ENCODE data around the gene SVBP. TPM values are rescaled to one million over a fixed set of nuclear protein-coding genes. Genes with fewer than 3 reads are reported as not detected.

The SVBP gene
- total RNA-seq, 2 experiments from 2014 or later, result 18.9 to 23.1 TPM

- Histone ChIP-seq H2AFZ (ENCODE audit: low read length) (no peak overlapping the region), H3K36me3 (ENCODE audit: insufficient read depth, low read length) (peaks cover 5% of the 10 kb centered on the region), H3K9me2 (ENCODE audit: insufficient read depth, low read length) (no peaks in the 10 kb centered on the region), H4K20me1 (ENCODE audit: insufficient read depth, low read length) (no peaks in the 10 kb centered on the region), H3K4me2 (ENCODE audit: low read length) (no peak overlapping the region), H3K4me1 (ENCODE audit: insufficient read depth, low read length, poor library complexity, severe bottlenecking) (no peaks in the 10 kb centered on the region), H3K4me3 (ENCODE audit: low read depth, low read length, poor library complexity, severe bottlenecking) (no peak overlapping the region), H3K9me3 (ENCODE audit: low read length) (no peaks in the 10 kb centered on the region), H3K27ac (ENCODE audit: low read depth, low read length, poor library complexity, severe bottlenecking) (no peak overlapping the region), H3K79me2 (ENCODE audit: insufficient read depth, low read depth, low read length) (no peaks in the 10 kb centered on the region)
- intact Hi-C loops (cut with micrococcal nuclease; ENCODE audit: unreplicated experiment), result no loop called here
- TF ChIP-seq EZH2phosphoT487 (IDR thresholded peaks at IDR 0.05; ENCODE audit: borderline replicate concordance, low read depth, low read length) (no peak), CTCF (conservative IDR thresholded peaks at IDR 0.05; ENCODE audit: low read length) (no peak)
- BruUV-seq (replicated peaks), result no TSS peak
- no peak for DNase-seq (ENCODE audit: low spot score)
- ChIA-PET POLR2A (interaction anchor here (0.7 to 3.6 kb wide), 4 partner anchors 8 to 40 kb away, joined by 5 to 18 read pairs (median 10); partner anchors contain the start of genes ERMAP, SVBP and ZNF691), CTCF (ENCODE audit: unreplicated experiment) (no interaction called here)
Observed at GRCh38 chr1:42806593-42806992, 10.6 kb downstream of the SVBP start.

- CTCF ChIA-PET (ENCODE audit: unreplicated experiment), result no interaction called here
- no peak overlapping the region for H3K27ac ChIP-seq (ENCODE audit: low read depth, low read length, poor library complexity, severe bottlenecking)
- no peak overlapping the region for H2AFZ ChIP-seq (ENCODE audit: low read length)
- H4K20me1 ChIP-seq (ENCODE audit: insufficient read depth, low read length), result no peaks in the 10 kb centered on the region
- intact Hi-C loops (cut with micrococcal nuclease; ENCODE audit: unreplicated experiment), result no loop called here
- POLR2A ChIA-PET, result interaction anchor here (0.7 to 3.6 kb wide), 3 partner anchors 8 to 16 kb away, joined by 5 to 18 read pairs (median 12); partner anchors contain the start of genes ERMAP and SVBP
- H3K9me3 ChIP-seq (ENCODE audit: low read length), result no peaks in the 10 kb centered on the region
- no peaks in the 10 kb centered on the region for H3K79me2 ChIP-seq (ENCODE audit: insufficient read depth, low read depth, low read length)
- H3K4me1 ChIP-seq (ENCODE audit: insufficient read depth, low read length, poor library complexity, severe bottlenecking), result no peaks in the 10 kb centered on the region
- no peak overlapping the region for H3K4me3 ChIP-seq (ENCODE audit: low read depth, low read length, poor library complexity, severe bottlenecking)
- no peak for TF ChIP-seq CTCF (conservative IDR thresholded peaks at IDR 0.05; ENCODE audit: low read length)
- TF ChIP-seq EZH2phosphoT487 (IDR thresholded peaks at IDR 0.05; ENCODE audit: borderline replicate concordance, low read depth, low read length), result no peak
- H3K4me2 ChIP-seq (ENCODE audit: low read length), result no peak overlapping the region
- no peaks in the 10 kb centered on the region for H3K9me2 ChIP-seq (ENCODE audit: insufficient read depth, low read length)
- H3K36me3 ChIP-seq (ENCODE audit: insufficient read depth, low read length), result peaks cover 5% of the 10 kb centered on the region
- no peak for DNase-seq (ENCODE audit: low spot score)
- no TSS peak for BruUV-seq (replicated peaks)
Observed at GRCh38 chr1:42806171-42806570, 11.0 kb downstream of the SVBP start.

- POLR2A ChIA-PET, result no interaction called here
- no TSS peak for BruUV-seq (replicated peaks)
- Histone ChIP-seq H2AFZ (ENCODE audit: low read length) (no peak overlapping the region), H3K79me2 (ENCODE audit: insufficient read depth, low read depth, low read length) (no peaks in the 10 kb centered on the region), H3K9me2 (ENCODE audit: insufficient read depth, low read length) (no peaks in the 10 kb centered on the region), H3K4me1 (ENCODE audit: insufficient read depth, low read length, poor library complexity, severe bottlenecking) (no peaks in the 10 kb centered on the region), H3K36me3 (ENCODE audit: insufficient read depth, low read length) (peaks cover 5% of the 10 kb centered on the region), H3K4me3 (ENCODE audit: low read depth, low read length, poor library complexity, severe bottlenecking) (no peak overlapping the region), H4K20me1 (ENCODE audit: insufficient read depth, low read length) (no peaks in the 10 kb centered on the region), H3K27ac (ENCODE audit: low read depth, low read length, poor library complexity, severe bottlenecking) (no peak overlapping the region), H3K4me2 (ENCODE audit: low read length) (no peak overlapping the region), H3K9me3 (ENCODE audit: low read length) (no peaks in the 10 kb centered on the region)
- CTCF ChIA-PET (ENCODE audit: unreplicated experiment), result no interaction called here
- intact Hi-C loops (cut with micrococcal nuclease; ENCODE audit: unreplicated experiment), result no loop called here
- no peak for DNase-seq (ENCODE audit: low spot score)
- TF ChIP-seq EZH2phosphoT487 (IDR thresholded peaks at IDR 0.05; ENCODE audit: borderline replicate concordance, low read depth, low read length), result no peak
- TF ChIP-seq CTCF (conservative IDR thresholded peaks at IDR 0.05; ENCODE audit: low read length), result no peak
Observed at GRCh38 chr1:42801832-42802473, 15.2 kb downstream of the SVBP start.
